Lower leg skin (tissue), 3 donors: ENCODE measurements around the gene BCAR1.

ENCODE experiments used
- CTCF ChIP-seq, 3 donors: fragments of 450-650 bp; IDR thresholded peaks; one replicate each; pipeline ENCODE4 v1.5.1; 2016; ENCODE audit warnings: antibody characterized with exemption in 3 of 3, mild to moderate bottlenecking in 3 of 3, moderate library complexity in 2 of 3
- POLR2A ChIP-seq, 2 donors: fragments of 450-650 bp; IDR thresholded peaks; one replicate each; pipeline ENCODE4 v1.6.1; 2016 to 2017; ENCODE audit warnings: antibody characterized with exemption in 2 of 2, mild to moderate bottlenecking in 1 of 2, moderate library complexity in 1 of 2

- TF ChIP-seq POLR2A (IDR thresholded peaks at IDR 0.05), result no peak
- no peak for TF ChIP-seq CTCF (IDR thresholded peaks at IDR 0.05)
These were observed 2.0 kb downstream of the BCAR1 start for GRCh38 chr16:75249441-75249840.
